Measurements from ENCODE around the gene TBRG4.
"Not testable (repeated sequence)": the region's sequence is repeated elsewhere in the genome, so short reads cannot be mapped to it uniquely, and the experiment has no call there.

The TBRG4 gene
- 87.9 to 178 (median 93.6) reads per million in 3 experiments for total RNA-seq

- DNase-seq, result peak; percentile 93
Measured at GRCh38 chr7:45111298-45112223, at the start of gene TBRG4. TBRG4 (minus strand) TSS chr7:45111697; CDS start chr7:45109237, 2,460 bp downstream.

- DNase-seq, result no peak
Measured at GRCh38 chr7:45161138-45161537, 49.6 kb upstream of the TBRG4 start.

GRCh38 chr7:45160417-45160881 is 49.0 kb upstream of the TBRG4 start:
- DNase-seq, result no peak

- no peak for DNase-seq
Measured at GRCh38 chr7:45159296-45159695, 47.8 kb upstream of the TBRG4 start.

- no peak for DNase-seq
Measured at GRCh38 chr7:45158471-45158870, 47.0 kb upstream of the TBRG4 start.

GRCh38 chr7:45157653-45158401 is 46.3 kb upstream of the TBRG4 start, which contains the start of gene RAMP3:
RAMP3 (plus strand) TSS chr7:45157791; CDS start chr7:45157829, 38 bp downstream.
- DNase-seq, result no peak

GRCh38 chr7:45157286-45157652 is 45.8 kb upstream of the TBRG4 start:
- DNase-seq, result no peak

GRCh38 chr7:45156516-45157272 is 45.2 kb upstream of the TBRG4 start:
- DNase-seq, result no peak

GRCh38 chr7:45155941-45156340 is 44.4 kb upstream of the TBRG4 start:
- DNase-seq, result no peak

- DNase-seq, result no peak
Measured at GRCh38 chr7:45155357-45155900, 43.9 kb upstream of the TBRG4 start.

- DNase-seq, result not testable (repeated sequence)
Measured at GRCh38 chr7:45153861-45154260, 42.4 kb upstream of the TBRG4 start.

- DNase-seq, result no peak
Measured at GRCh38 chr7:45153233-45153632, 41.7 kb upstream of the TBRG4 start.

GRCh38 chr7:45151967-45152366 is 40.5 kb upstream of the TBRG4 start:
- no peak for DNase-seq

GRCh38 chr7:45151131-45151684 is 39.7 kb upstream of the TBRG4 start:
- DNase-seq, result no peak

- DNase-seq, result no peak
Measured at GRCh38 chr7:45150199-45150598, 38.7 kb upstream of the TBRG4 start.

GRCh38 chr7:45149606-45150005 is 38.1 kb upstream of the TBRG4 start:
- no peak for DNase-seq

- no peak for DNase-seq
Measured at GRCh38 chr7:45148653-45148973, 37.1 kb upstream of the TBRG4 start.

- DNase-seq, result no peak
Measured at GRCh38 chr7:45147858-45148652, 36.6 kb upstream of the TBRG4 start.

- DNase-seq, result no peak
Measured at GRCh38 chr7:45146531-45147379, 35.3 kb upstream of the TBRG4 start.

- no peak for DNase-seq
Measured at GRCh38 chr7:45145881-45146280, 34.4 kb upstream of the TBRG4 start.

- no peak for DNase-seq
Measured at GRCh38 chr7:45143616-45144015, 32.1 kb upstream of the TBRG4 start.

Data from central memory CD4-positive, alpha-beta T cell (primary cell).